PC-3 (cell line): ENCODE data around the gene FOXP1.

Experiments used
- CTCF ChIP-seq: fragments of 300-600 bp; sonication (generic); conservative IDR thresholded peaks from 2 replicates; pipeline ENCODE4 v1.5.1; 2017; ENCODE audit warnings: antibody characterized with exemption, low read depth, mild to moderate bottlenecking, low read length
- EZH2 ChIP-seq: fragments of 300-600 bp; sonication (generic); IDR thresholded peaks from one replicate; pipeline ENCODE4 v1.6.1; 2017; ENCODE audit warnings: antibody characterized with exemption, mild to moderate bottlenecking, low read length; ENCODE audit not compliant: unreplicated experiment
- EZH2phosphoT487 ChIP-seq: fragments of 300-600 bp; sonication (generic); IDR thresholded peaks from 2 replicates; pipeline ENCODE4 v1.6.1; 2018; ENCODE audit warnings: mild to moderate bottlenecking, antibody characterized with exemption, low read length, borderline replicate concordance

- TF ChIP-seq EZH2: no peak
- TF ChIP-seq CTCF: no peak
- TF ChIP-seq EZH2phosphoT487: no peak
Measured at GRCh38 chr3:71048948-71049347, 534.6 kb downstream of the FOXP1 start.
